Retinal pigment epithelial cell (primary cell): ENCODE data around the gene SMG5.
"Not testable (repeated sequence)": the region's sequence is repeated elsewhere in the genome, so short reads cannot be mapped to it uniquely, and the experiment has no call there.

Experiments
- DNase-seq: peaks from one replicate; pipeline ENCODE4 v3.0.0-alpha.2; 2010; ENCODE audit warnings: low read depth
- H3K4me3 ChIP-seq: 2 replicates; pipeline ENCODE4 v1.5.1; 2011; ENCODE audit warnings: mild to moderate bottlenecking, low read length, control low read depth, moderate library complexity
- TF ChIP-seq, protein P1 (sequence below): conservative IDR thresholded peaks from 2 replicates; pipeline ENCODE4 v1.5.1; 2011; ENCODE audit warnings: low read depth, low read length, control low read depth, inconsistent platforms

SMG5 gene

DNA sequence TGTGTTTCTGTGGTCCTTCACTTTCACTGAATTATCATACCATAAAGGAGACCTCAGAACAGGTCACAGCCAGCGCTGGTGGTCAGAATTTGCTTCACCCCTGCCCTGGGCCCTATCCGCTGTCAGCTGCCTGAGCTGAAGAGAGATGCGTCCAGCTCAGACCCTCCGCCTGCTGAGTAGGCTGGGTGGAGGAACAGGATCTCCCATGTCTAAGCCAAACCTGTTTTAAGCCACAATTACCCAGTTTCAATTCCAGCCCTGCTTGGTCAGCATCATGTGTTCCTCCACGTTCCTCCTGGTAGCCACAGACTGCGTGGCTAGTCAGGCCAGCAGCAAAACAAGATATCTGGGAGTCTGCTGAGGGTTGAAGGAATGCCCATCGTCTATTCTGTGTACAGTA, 54.1 kb downstream of the SMG5 start:
- DNase-seq = no peak
- TF ChIP-seq, protein P1, sequence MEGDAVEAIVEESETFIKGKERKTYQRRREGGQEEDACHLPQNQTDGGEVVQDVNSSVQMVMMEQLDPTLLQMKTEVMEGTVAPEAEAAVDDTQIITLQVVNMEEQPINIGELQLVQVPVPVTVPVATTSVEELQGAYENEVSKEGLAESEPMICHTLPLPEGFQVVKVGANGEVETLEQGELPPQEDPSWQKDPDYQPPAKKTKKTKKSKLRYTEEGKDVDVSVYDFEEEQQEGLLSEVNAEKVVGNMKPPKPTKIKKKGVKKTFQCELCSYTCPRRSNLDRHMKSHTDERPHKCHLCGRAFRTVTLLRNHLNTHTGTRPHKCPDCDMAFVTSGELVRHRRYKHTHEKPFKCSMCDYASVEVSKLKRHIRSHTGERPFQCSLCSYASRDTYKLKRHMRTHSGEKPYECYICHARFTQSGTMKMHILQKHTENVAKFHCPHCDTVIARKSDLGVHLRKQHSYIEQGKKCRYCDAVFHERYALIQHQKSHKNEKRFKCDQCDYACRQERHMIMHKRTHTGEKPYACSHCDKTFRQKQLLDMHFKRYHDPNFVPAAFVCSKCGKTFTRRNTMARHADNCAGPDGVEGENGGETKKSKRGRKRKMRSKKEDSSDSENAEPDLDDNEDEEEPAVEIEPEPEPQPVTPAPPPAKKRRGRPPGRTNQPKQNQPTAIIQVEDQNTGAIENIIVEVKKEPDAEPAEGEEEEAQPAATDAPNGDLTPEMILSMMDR = no peak
- no peak overlapping the region for H3K4me3 ChIP-seq

DNA sequence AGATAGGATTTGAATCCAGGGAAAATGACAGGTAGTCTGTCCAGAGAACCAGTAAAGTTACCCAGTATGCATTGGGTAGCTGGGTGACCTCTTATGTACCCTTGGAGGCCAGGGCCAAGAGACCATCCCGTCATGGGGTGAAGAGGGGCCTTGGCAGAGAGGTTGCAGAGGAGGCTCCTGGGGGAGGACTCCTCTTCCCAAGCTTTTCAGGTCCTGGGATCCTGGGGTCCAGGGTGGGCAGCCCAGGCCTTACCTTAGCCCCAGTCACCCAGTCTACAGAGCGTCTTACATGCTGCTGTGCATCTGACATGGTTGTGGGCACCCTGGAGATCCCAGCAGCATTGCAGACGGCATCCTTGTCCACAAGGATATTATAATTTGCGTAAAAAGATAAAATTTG, 55.8 kb downstream of the SMG5 start:
- no peak for DNase-seq
- TF ChIP-seq, protein P1 = no peak
- no peak overlapping the region for H3K4me3 ChIP-seq

DNA sequence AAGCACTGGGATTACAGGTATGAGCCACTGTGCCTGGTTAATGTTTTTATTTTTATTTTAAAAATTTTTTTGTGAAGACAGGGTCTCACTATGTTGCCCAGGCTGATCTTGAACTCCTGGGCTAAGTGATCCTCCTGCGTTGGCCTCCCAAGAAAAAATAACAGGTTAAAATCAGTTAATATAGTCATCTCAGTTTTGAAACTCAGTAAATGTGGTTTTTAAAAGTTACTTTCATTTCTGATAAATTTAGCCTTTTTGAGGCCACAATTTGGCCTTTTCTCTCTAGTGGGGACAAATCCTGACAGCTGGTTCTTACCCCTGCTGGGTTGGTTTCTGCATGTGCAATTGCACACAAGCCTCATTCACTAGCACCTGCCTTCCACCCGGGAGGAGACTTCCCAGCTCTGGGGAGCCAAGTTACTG, 56.5 kb downstream of the SMG5 start:
- no peak overlapping the region for H3K4me3 ChIP-seq
- no peak for DNase-seq
- TF ChIP-seq, protein P1 = no peak

DNA sequence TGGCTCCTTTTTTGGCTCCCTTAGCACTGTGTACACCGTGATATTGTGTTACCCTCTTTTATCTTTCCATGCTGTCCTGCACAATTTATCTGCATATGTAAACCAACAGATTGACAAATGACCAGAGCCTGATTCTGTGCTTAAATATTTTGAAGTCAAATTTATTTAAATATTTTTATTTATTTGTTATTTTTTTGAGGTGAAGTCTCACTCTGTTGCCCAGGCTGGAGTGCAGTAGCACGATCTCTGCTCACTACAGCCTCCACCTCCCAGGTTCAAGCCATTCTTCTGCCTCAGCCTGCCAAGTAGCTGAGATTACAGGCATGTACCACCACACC, 57.0 kb downstream of the SMG5 start:
- H3K4me3 ChIP-seq = no peak overlapping the region
- TF ChIP-seq, protein P1 = no peak
- no peak for DNase-seq

DNA sequence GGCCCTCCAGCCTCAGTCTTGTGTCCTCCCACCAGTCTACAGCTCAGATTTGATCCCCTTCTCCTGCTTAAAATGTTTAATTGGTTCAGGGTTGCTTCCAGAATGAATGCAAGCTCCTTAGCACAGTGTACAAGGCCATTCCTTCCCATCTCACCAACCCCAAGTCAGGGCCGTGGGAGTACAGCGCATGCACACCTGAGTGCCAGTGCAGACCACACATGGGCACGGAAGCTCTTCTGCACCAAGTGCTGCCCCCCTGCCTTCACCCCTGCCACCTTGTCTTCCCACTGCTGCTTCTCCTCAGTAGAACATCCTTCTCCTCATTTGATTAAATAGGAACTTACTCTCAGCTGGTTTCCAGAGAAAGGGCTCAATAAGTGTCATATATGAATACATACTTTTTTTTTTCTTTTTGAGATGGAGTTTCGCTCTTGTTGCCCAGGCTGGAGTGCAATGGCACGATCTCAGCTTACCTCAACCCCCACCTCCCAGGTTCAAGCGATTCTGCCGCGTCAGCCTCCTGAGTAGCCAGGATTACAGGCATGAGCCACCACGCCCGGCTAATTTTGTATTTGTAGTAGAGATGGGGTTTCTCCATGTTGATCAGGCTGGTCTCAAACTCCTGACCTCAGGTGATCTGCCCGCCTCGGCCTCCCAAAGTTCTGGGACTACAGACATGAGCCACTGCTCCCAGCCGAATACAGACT, 60.5 kb downstream of the SMG5 start:
- no peak for DNase-seq
- no peak overlapping the region for H3K4me3 ChIP-seq
- TF ChIP-seq, protein P1 = no peak

DNA sequence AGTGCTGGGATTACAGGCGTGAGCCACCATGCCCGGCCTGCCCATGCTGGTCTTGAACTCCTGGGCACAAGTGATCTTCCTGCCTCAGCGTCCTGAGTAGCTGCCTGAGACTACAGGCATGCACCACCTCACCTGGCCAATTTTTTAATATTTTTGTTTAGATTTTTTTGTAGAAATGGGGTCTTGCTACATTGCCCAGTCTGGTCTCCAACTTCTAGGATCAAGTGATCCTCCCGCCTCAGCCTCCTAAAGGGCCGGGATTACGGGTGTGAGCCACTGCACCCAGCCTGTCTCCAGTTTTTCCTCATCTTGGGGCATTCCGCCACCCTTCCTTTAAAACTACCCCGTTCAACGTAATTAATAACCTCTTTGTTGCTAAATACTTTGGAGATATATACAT, 62.4 kb downstream of the SMG5 start:
- TF ChIP-seq, protein P1 = no peak
- DNase-seq = no peak
- H3K4me3 ChIP-seq = no peak overlapping the region

DNA sequence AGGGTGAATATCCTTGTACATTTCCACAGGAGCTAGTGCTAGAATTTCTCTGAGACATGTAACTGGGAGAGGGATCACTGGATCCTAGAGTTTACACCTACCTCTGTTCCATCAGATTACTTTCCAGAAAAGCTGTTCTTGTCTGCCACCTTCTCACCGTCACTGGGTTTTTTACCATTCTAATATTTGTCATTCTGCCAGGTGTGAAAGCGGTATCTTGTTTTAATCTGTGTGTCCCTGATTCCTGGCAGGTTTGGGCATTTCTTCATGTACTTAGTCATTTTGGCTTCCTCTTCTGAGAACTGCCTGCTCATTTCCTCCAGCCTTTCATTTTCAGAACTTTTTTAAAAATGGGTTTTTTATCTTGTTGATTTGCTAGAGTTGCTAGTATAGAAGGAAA, 64.8 kb downstream of the SMG5 start:
- H3K4me3 ChIP-seq = no peak overlapping the region
- TF ChIP-seq, protein P1 = no peak
- no peak for DNase-seq

DNA sequence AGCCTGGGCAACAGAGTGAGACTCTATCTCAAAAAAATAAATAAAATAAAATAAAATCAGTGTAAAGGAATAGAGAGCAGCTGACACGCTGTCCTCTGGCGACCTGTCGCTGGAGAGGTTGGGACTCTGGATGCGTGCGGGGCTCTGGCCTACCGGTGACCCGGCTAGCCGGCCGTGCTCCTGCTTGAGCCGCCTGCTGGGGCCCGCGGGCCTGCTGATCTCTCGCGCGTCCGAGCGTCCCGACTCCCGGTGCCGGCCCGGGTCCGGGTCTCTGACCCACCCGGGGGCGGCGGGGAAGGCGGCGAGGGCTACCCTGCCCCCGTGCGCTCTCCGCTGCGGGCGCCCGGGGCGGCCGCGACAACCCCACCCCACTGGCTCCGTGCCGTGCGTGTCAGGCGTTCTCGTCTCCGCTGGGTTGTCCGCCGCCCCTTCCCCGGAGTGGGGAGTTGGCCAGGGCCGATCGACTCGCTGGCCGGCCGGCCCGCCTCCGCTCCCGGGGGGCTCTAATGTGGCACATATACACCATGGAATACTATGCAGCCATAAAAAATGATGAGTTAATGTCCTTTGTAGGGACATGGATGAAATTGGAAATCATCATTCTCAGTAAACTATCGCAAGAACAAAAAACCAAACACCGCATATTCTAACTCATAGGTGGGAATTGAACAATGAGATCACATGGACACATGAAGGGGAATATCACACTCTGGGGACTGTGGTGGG, 66.1 kb downstream of the SMG5 start:
- not testable (repeated sequence) for H3K4me3 ChIP-seq, DNase-seq
